Pancreas (tissue), 10 donors: ENCODE measurements around the gene ANKDD1B. TPM values are rescaled to one million over a fixed set of nuclear protein-coding genes. Genes with fewer than 3 reads are reported as not detected.

ENCODE experiments used
- ATAC-seq, 4 donors: fragments of 200-7000 bp; cut with Tn5 transposase; one replicate each; pipeline versions ENCODE4 v1.8.0 to v1.9.1; 2020; ENCODE audit warnings: mild to moderate bottlenecking in 4 of 4, moderate library complexity in 4 of 4
- DNase-seq, 6 donors: peaks; one replicate each; pipeline ENCODE4 v3.0.0-alpha.2; 2020
- FAIRE-seq: peaks from 2 replicates; lab custom pipeline; 2012; peaks lifted over from hg19 to GRCh38; lab: Jason Lieb, UNC
- H3K27ac ChIP-seq, 4 donors: fragments of 200-600 bp; sonication (generic); 1 replicate in 3 of 4; 2 replicates in 1 of 4; pipeline versions ENCODE4 v1.5.0 to v1.8.0; 2020
- H3K27me3 ChIP-seq, 4 donors: fragments of 200-600 bp; one replicate each; pipeline ENCODE4 v1.8.0; 2021
- H3K36me3 ChIP-seq, 3 donors: fragments of 200-600 bp; sonication (generic) in 1 of 3; one replicate each; pipeline versions ENCODE4 v1.5.0 to v1.8.0; 2020 to 2021
- H3K4me1 ChIP-seq, 3 donors: fragments of 200-600 bp; one replicate each; pipeline ENCODE4 v1.8.0; 2021
- H3K4me3 ChIP-seq, 4 donors: fragments of 200-600 bp; sonication (generic) in 2 of 4; one replicate each; pipeline versions ENCODE4 v1.5.0 to v1.8.0; 2020 to 2021
- H3K9me3 ChIP-seq, 4 donors: fragments of 200-600 bp; one replicate each; pipeline ENCODE4 v1.8.0; 2021
- CTCF ChIP-seq, 4 donors: fragments of 200-600 bp; sonication (generic) in 3 of 4; IDR thresholded peaks; one replicate each; pipeline versions ENCODE4 v1.5.0 to v1.8.0; 2021; ENCODE audit warnings: antibody characterized with exemption in 4 of 4
- WGBS, 2 donors: extraction: QIAGEN DNeasy Blood & Tissue Kit; methylation state at CpG; one replicate each; pipeline ENCODE4 v1.1.7; 2013; 5-methylcytosine and 5-hydroxymethylcytosine counted together
- intact Hi-C, 3 donors: fragments of 100-400 bp; cut with DNase I; formaldehyde crosslinking; loops; one replicate each; pipeline versions ENCODE4 v1.11.1 to v1.14.2; 2022
- polyA plus RNA-seq, 2 donors: library from polyadenylated mRNA; stranded (reverse); fragments of 200-250 nt; gene quantifications; one replicate each; pipeline ENCODE4 v1.2.3, GENCODE V29; 2013
- total RNA-seq, 6 donors: library from RNA; stranded (reverse); fragmentation: NEBNext Ultra II Directional in 4 of 6; extraction: Animal tissue kit (Norgen Biotek cat#: 25700) in 4 of 6; gene quantifications; one replicate each; pipeline versions ENCODE4 v1.2.1 to v1.2.4, GENCODE V29; 2021 to 2023
- donor health status: healthy with polysubstance abuse.
- donor health status: DM: no; HTN: no; CAD: no; lungs with moderate emphysema.
- donor health status: DM: no; HTN: no; CAD: no.
- donor health status: control.
- donor health status: control.
- donor health status: Bipolar disorder and iron deficiency.
- donor health status: DM: yes; HTN: yes; CAD: no.
- donor health status: DM: no; HTN: no; CAD: no.
- donor health status: DM: no; HTN: no; CAD: no.
- donor health status: DM: yes; HTN: yes; CAD: no.

ANKDD1B gene
- total and polyA plus RNA-seq, 8 donors, result 0.38 to 1.3 (median 0.60) TPM

GRCh38 chr5:75630875-75631274 is 19.6 kb downstream of the ANKDD1B start:
- H3K9me3 ChIP-seq, result no peaks in the 10 kb centered on the region
- WGBS, 2 donors, result 72 to 81% methylated on average over 2 of the region's 2 CpGs
- no peaks in the 10 kb centered on the region for H3K36me3 ChIP-seq
- intact Hi-C loops, result no loop called here
- H3K4me1 ChIP-seq, result no peaks in the 10 kb centered on the region
- H3K4me3 ChIP-seq, result no peak overlapping the region
- H3K27me3 ChIP-seq, result no peaks in the 10 kb centered on the region
- no peak overlapping the region for H3K27ac ChIP-seq
- FAIRE-seq, result no peak
- no peak for TF ChIP-seq CTCF (IDR thresholded peaks at IDR 0.05)
- no peak for DNase-seq
- no peak for ATAC-seq

- intact Hi-C loops, result no loop called here
- 93 to 100% methylated on average over 1 of the region's 1 CpG for WGBS, 2 donors
- DNase-seq (no peak), FAIRE-seq (no peak), ATAC-seq (no peak)
- Histone ChIP-seq H3K4me1 (no peaks in the 10 kb centered on the region), H3K27me3 (no peaks in the 10 kb centered on the region), H3K36me3 (no peaks in the 10 kb centered on the region), H3K27ac (no peak overlapping the region), H3K4me3 (no peak overlapping the region), H3K9me3 (no peaks in the 10 kb centered on the region)
- no peak for TF ChIP-seq CTCF (IDR thresholded peaks at IDR 0.05)
Observed at GRCh38 chr5:75632321-75632720, 21.1 kb downstream of the ANKDD1B start.

- ATAC-seq (no peak), DNase-seq (no peak), FAIRE-seq (no peak)
- no peak for TF ChIP-seq CTCF (IDR thresholded peaks at IDR 0.05)
- Histone ChIP-seq H3K36me3 (no peaks in the 10 kb centered on the region), H3K27me3 (no peaks in the 10 kb centered on the region), H3K4me1 (no peaks in the 10 kb centered on the region), H3K4me3 (no peak overlapping the region), H3K27ac (no peak overlapping the region), H3K9me3 (no peaks in the 10 kb centered on the region)
- intact Hi-C loops, result no loop called here
- WGBS, 2 donors, result 89 to 91% methylated on average over 1 of the region's 1 CpG
Observed at GRCh38 chr5:75637949-75638348, 26.7 kb downstream of the ANKDD1B start.

- Histone ChIP-seq H3K4me1 (no peaks in the 10 kb centered on the region), H3K27me3 (no peaks in the 10 kb centered on the region), H3K36me3 (no peaks in the 10 kb centered on the region), H3K9me3 (no peaks in the 10 kb centered on the region), H3K4me3 (no peak overlapping the region), H3K27ac (no peak overlapping the region)
- WGBS, 2 donors, result 54 to 64% methylated on average over 3 of the region's 3 CpGs
- intact Hi-C loops, result no loop called here
- ATAC-seq (no peak), DNase-seq (no peak), FAIRE-seq (no peak)
- no peak for TF ChIP-seq CTCF (IDR thresholded peaks at IDR 0.05)
Observed at GRCh38 chr5:75639535-75640311, 28.5 kb downstream of the ANKDD1B start.

GRCh38 chr5:75640395-75640794 is 29.1 kb downstream of the ANKDD1B start:
- H3K36me3 ChIP-seq, result no peaks in the 10 kb centered on the region
- H3K9me3 ChIP-seq, result no peaks in the 10 kb centered on the region
- H3K4me3 ChIP-seq, result no peak overlapping the region
- H3K27me3 ChIP-seq, result no peaks in the 10 kb centered on the region
- TF ChIP-seq CTCF (IDR thresholded peaks at IDR 0.05), result no peak
- intact Hi-C loops, result no loop called here
- H3K27ac ChIP-seq, result no peak overlapping the region
- DNase-seq (no peak), ATAC-seq (no peak), FAIRE-seq (no peak)
- H3K4me1 ChIP-seq, result no peaks in the 10 kb centered on the region
